Measurements from ENCODE around the gene ZNF57. TPM values are rescaled to one million over a fixed set of nuclear protein-coding genes. Genes with fewer than 3 reads are reported as not detected.
"Not testable (repeated sequence)": the region's sequence is repeated elsewhere in the genome, so short reads cannot be mapped to it uniquely, and the experiment has no call there.

Gene ZNF57
- total and polyA plus RNA-seq, 10 donors: 2.0 to 3.9 (median 2.8) TPM

GRCh38 chr19:2923510-2923909 lies 22.8 kb downstream of the ZNF57 start:
- WGBS, 5 donors: 62 to 84% (median 81%) methylated on average over 4 of the region's 4 CpGs
- no peak for DNase-seq
- peaks cover 0 to 23% (median 3%) of the 10 kb centered on the region in 6 donors for H3K36me3 ChIP-seq
- no peak overlapping the region for H3K27ac ChIP-seq
- peaks cover 0 to 8% (median under 1%) of the 10 kb centered on the region in 8 donors for H3K9me3 ChIP-seq
- no peaks in the 10 kb centered on the region for H3K4me1 ChIP-seq
- H3K27me3 ChIP-seq (replicated peaks in 1 of 7): no peaks in the 10 kb centered on the region
- intact Hi-C loops (cut with DNase I; ENCODE audit: low total_unique reads): no loop called here
- TF ChIP-seq POLR2AphosphoS5 (IDR thresholded peaks at IDR 0.05): no peak
- TF ChIP-seq POLR2A (IDR thresholded peaks at IDR 0.05): no peak
- TF ChIP-seq, protein P1, sequence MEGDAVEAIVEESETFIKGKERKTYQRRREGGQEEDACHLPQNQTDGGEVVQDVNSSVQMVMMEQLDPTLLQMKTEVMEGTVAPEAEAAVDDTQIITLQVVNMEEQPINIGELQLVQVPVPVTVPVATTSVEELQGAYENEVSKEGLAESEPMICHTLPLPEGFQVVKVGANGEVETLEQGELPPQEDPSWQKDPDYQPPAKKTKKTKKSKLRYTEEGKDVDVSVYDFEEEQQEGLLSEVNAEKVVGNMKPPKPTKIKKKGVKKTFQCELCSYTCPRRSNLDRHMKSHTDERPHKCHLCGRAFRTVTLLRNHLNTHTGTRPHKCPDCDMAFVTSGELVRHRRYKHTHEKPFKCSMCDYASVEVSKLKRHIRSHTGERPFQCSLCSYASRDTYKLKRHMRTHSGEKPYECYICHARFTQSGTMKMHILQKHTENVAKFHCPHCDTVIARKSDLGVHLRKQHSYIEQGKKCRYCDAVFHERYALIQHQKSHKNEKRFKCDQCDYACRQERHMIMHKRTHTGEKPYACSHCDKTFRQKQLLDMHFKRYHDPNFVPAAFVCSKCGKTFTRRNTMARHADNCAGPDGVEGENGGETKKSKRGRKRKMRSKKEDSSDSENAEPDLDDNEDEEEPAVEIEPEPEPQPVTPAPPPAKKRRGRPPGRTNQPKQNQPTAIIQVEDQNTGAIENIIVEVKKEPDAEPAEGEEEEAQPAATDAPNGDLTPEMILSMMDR (IDR thresholded peaks at IDR 0.05 in 8 of 11, conservative IDR thresholded peaks at IDR 0.05 in 3 of 11): no peak
- H3K4me3 ChIP-seq: no peak overlapping the region

DNA sequence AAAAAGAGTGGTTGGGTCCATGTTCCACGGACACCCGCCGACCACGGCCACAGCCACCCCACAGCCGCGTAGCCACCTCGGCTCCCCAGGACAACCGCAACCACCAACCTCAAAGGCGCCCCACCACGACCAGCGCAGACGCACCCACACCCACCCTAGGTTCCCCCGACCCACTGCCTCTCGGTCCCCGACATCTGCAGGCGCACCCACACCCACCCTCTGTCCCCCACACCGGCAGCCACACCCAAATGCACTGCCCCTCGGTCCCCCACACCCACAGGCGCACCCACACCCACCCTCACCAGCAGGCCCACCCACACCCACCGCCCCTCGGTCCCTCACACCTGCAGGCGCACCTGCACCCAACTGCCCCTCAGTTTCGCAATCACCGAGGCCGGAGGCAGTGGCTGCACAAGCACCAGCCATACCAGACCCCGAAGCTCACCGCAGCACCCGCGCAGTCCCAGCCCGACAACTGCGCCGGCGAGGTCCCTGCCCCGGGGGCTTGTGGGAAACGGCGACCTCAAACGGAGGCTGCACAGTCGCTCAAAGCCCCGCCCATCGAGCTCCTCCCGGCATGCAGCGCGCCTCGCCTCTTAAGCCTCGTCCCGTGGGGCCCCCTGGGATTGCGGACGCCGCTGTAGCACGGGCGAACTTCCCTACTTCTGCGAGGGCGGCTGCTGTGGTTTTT lies 25.8 kb downstream of the ZNF57 start:
- no peak overlapping the region for H3K4me3 ChIP-seq
- no peaks in the 10 kb centered on the region for H3K4me1 ChIP-seq
- 91 to 96% (median 93%) methylated on average over 40 to 53 of the region's 53 CpGs for WGBS, 5 donors
- H3K36me3 ChIP-seq: peaks cover 0 to 20% (median 0%) of the 10 kb centered on the region in 6 donors
- DNase-seq: no peak
- intact Hi-C loops (cut with DNase I; ENCODE audit: low total_unique reads): no loop called here
- no peak overlapping the region for H3K27ac ChIP-seq
- peaks cover 0 to 20% (median 12%) of the 10 kb centered on the region in 8 donors for H3K9me3 ChIP-seq
- no peaks in the 10 kb centered on the region for H3K27me3 ChIP-seq (replicated peaks in 1 of 7)
- TF ChIP-seq POLR2A (IDR thresholded peaks at IDR 0.05) (no peak), POLR2AphosphoS5 (IDR thresholded peaks at IDR 0.05) (peak in 1 of 3 donors; percentile 33)

GRCh38 chr19:2927032-2927430 lies 26.3 kb downstream of the ZNF57 start:
- peaks cover 0 to 25% (median 17%) of the 10 kb centered on the region in 8 donors for H3K9me3 ChIP-seq
- DNase-seq: no peak
- H3K4me3 ChIP-seq: no peak overlapping the region
- WGBS, 5 donors: 90 to 98% (median 95%) methylated on average over 17 to 18 of the region's 18 CpGs
- intact Hi-C loops (cut with DNase I; ENCODE audit: low total_unique reads): no loop called here
- TF ChIP-seq, protein P1 (IDR thresholded peaks at IDR 0.05 in 8 of 11, conservative IDR thresholded peaks at IDR 0.05 in 3 of 11): no peak
- no peak for TF ChIP-seq POLR2AphosphoS5 (IDR thresholded peaks at IDR 0.05)
- H3K4me1 ChIP-seq: no peaks in the 10 kb centered on the region
- H3K27me3 ChIP-seq (replicated peaks in 1 of 7): no peaks in the 10 kb centered on the region
- H3K27ac ChIP-seq: no peak overlapping the region
- H3K36me3 ChIP-seq: peaks cover 0 to 25% (median 0%) of the 10 kb centered on the region in 6 donors

DNA sequence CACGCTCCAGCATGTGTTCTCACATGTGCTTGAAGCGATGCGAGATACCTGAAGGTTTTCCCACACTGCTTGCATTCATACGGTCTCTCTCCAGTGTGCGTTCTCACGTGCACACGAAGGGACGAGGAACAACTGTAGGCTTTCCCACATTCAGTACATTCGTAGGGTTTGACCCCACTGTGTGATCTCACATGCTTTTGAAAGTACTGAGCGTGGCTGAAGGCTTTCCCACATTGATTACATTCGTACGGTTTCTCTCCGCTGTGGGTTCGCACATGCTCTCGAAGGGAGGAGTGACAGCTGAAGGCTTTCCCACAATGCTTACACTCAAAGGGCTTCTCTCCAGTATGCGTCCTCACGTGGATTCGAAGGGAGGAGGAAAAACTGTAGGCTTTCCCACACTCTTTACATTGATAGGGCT lies 32.8 kb downstream of the ZNF57 start:
- 96 to 97% (median 97%) methylated on average over 18 of the region's 18 CpGs for WGBS, 5 donors
- peaks cover 23 to 72% (median 59%) of the 10 kb centered on the region in 8 donors for H3K9me3 ChIP-seq
- peak overlapping the region in 1 of 8 donors; percentile 11 for H3K4me3 ChIP-seq
- TF ChIP-seq, protein P1 (IDR thresholded peaks at IDR 0.05 in 8 of 11, conservative IDR thresholded peaks at IDR 0.05 in 3 of 11): no peak
- TF ChIP-seq POLR2A (IDR thresholded peaks at IDR 0.05) (no peak), POLR2AphosphoS5 (IDR thresholded peaks at IDR 0.05) (no peak)
- intact Hi-C loops (cut with DNase I; ENCODE audit: low total_unique reads): no loop called here
- H3K4me1 ChIP-seq: no peaks in the 10 kb centered on the region
- H3K27ac ChIP-seq: no peak overlapping the region
- H3K27me3 ChIP-seq (replicated peaks in 1 of 7): no peaks in the 10 kb centered on the region
- peaks cover 17 to 83% (median 45%) of the 10 kb centered on the region in 6 donors for H3K36me3 ChIP-seq
- no peak for DNase-seq

DNA sequence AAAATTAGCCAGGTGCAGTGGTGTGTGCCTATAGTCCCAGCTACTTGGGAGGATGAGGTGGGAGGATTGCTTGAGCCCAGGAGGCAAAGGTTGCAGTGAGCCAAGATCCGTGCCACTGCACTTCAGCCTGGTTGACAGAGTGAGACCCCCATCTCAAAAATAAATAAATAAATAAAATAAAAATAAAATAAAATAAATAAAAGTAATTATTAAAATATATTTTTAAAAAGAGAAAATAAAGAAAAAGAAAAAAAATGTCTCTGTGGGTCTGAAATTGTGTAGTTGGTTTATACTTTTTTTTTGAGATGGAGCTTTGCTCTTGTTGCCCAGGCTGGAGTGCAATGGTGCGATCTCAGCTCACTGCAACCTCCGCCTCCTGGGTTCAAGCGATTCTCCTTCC lies 35.1 kb downstream of the ZNF57 start:
- DNase-seq; H3K27ac ChIP-seq; H3K27me3 ChIP-seq (replicated peaks in 1 of 7); H3K4me3 ChIP-seq; H3K4me1 ChIP-seq; intact Hi-C loops (cut with DNase I; ENCODE audit: low total_unique reads): not testable (repeated sequence)
- H3K36me3 ChIP-seq: peaks cover 17 to 89% (median 51%) of the 10 kb centered on the region in 6 donors
- H3K9me3 ChIP-seq: peaks cover 23 to 61% (median 54%) of the 10 kb centered on the region in 8 donors
- 94 to 99% (median 97%) methylated on average over 4 of the region's 4 CpGs for WGBS, 5 donors
